ENCODE data around the gene UBE2D3. TPM values are rescaled to one million over a fixed set of nuclear protein-coding genes. Genes with fewer than 3 reads are reported as not detected.

Gene UBE2D3
- total and polyA plus RNA-seq, 2 of the 4 experiments (the other 2 are of a cell fraction) = 233 to 387 TPM

DNA sequence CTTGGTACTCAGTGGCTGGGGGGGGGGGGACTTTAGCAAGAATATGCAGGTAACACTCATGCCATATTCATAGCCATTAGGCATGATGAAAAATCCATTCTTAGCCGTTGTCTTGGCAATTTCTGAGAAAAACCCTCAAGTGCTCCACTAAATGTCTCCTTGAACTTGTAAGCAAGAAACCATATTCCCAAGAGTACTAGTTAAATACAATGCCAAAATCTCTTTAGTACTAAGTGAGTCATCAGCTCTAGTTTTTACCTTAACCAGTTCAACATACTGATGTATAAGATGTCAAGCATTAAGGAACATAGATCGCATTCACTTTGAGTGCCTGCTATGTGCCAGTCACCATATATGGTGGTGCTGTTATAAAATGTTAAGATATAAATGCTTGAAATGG, 27.5 kb downstream of the UBE2D3 start:
- Histone ChIP-seq H3K9me1 (ENCODE audit: insufficient read depth, low read length) (peaks cover 3% of the 10 kb centered on the region; the same call in 1 of the 2 replicates), H2BK5ac (ENCODE audit: low read depth, low read length, poor library complexity, severe bottlenecking) (no peak overlapping the region), H3K27ac (ENCODE audit: insufficient read depth, low read length) (no peak overlapping the region), H2AFZ (replicated peaks; ENCODE audit: low read length, poor library complexity) (no peak overlapping the region), H3K4me3 (ENCODE audit: insufficient read depth, low read depth, low read length) (no peak overlapping the region), H3K56ac (ENCODE audit: extremely low read depth, insufficient read depth, low read length) (no peak overlapping the region), H2AK9ac (replicated peaks; ENCODE audit: low read depth, low read length, poor library complexity) (no peak overlapping the region), H3K14ac (replicated peaks; ENCODE audit: low read depth, low read length) (no peak overlapping the region), H3K23ac (ENCODE audit: low read depth, low read length) (no peak overlapping the region), H4K91ac (ENCODE audit: insufficient read depth, low read depth, low read length) (no peak overlapping the region), H3K9me3 (ENCODE audit: control insufficient read depth, insufficient read depth, low read length) (no peaks in the 10 kb centered on the region), H3K4me1 (ENCODE audit: control insufficient read depth, insufficient read depth, low read length) (no peaks in the 10 kb centered on the region), H4K5ac (ENCODE audit: low read depth, low read length) (no peak overlapping the region), H2AK5ac (ENCODE audit: low read depth, low read length) (no peak overlapping the region), H3K36me3 (ENCODE audit: control insufficient read depth, insufficient read depth, low read length) (peaks cover 47% of the 10 kb centered on the region), H4K8ac (ENCODE audit: low read depth in 2 of 2, low read length in 2 of 2) (no peak overlapping the region), H3K9ac (ENCODE audit: low read depth, low read length) (no peak overlapping the region), H4K20me1 (ENCODE audit: insufficient read depth, low read length) (peaks cover 41% of the 10 kb centered on the region), H2BK15ac (ENCODE audit: low read depth, low read length) (no peak overlapping the region), H3K79me1 (ENCODE audit: low read depth in 1 of 2, low read length in 2 of 2) (peaks cover 13 to 35% of the 10 kb centered on the region in 2 experiments), H3K27me3 (ENCODE audit: control insufficient read depth, insufficient read depth, low read length) (no peaks in the 10 kb centered on the region), H2BK120ac (ENCODE audit: low read depth, low read length) (no peak overlapping the region), H3K18ac (ENCODE audit: low read depth, low read length) (no peak overlapping the region), H3K4me2 (ENCODE audit: low read depth, low read length) (no peak overlapping the region), H3K4ac (ENCODE audit: low read depth, low read length) (no peak overlapping the region), H2BK20ac (ENCODE audit: low read depth, low read length) (no peak overlapping the region)
- dilution Hi-C loops (cut with HindIII; ENCODE audit: low sequenced_read_pairs, unreplicated experiment) (no loop called here), intact Hi-C loops (cut with micrococcal nuclease) (no loop called here), in situ Hi-C loops (cut with MboI; ENCODE audit: low sequenced_read_pairs) (no loop called here)
- DNase-seq = no peak
- WGBS, 2 experiments (ENCODE audit: extremely low coverage in 2 of 2, insufficient read length in 1 of 2) = no CpG with 5 or more reads among the region's 2 CpGs
- no peak for ATAC-seq (ENCODE audit: low read depth)
- ChIA-PET CTCF (no interaction called here), POLR2A (ENCODE audit: unreplicated experiment) (no interaction called here)
- no peak for TF ChIP-seq RAD21 (IDR thresholded peaks at IDR 0.05; ENCODE audit: low read length)
- BruUV-seq (replicated peaks) = no TSS peak

All from IMR-90 (cell line).